ENCODE data around the gene TBX18. TPM values are rescaled to one million over a fixed set of nuclear protein-coding genes. Genes with fewer than 3 reads are reported as not detected.

The TBX18 gene
- total RNA-seq, 1 experiment from 2014 or later, result not detected

- no peak overlapping the region for H3K4ac ChIP-seq (ENCODE audit: low read depth, low read length)
- H2AK5ac ChIP-seq (ENCODE audit: insufficient read length, low read length), result no peak overlapping the region
- no peaks in the 10 kb centered on the region for H3K27me3 Mint-ChIP-seq (ENCODE audit: low read depth)
- H3K18ac ChIP-seq (ENCODE audit: insufficient read length, low read depth, low read length), result no peak overlapping the region
- no peaks in the 10 kb centered on the region for H3K79me2 ChIP-seq (ENCODE audit: insufficient read depth, low read length)
- H3K23ac ChIP-seq (ENCODE audit: insufficient read length, low read depth, low read length), result no peak overlapping the region
- no peak overlapping the region for H2BK120ac ChIP-seq (ENCODE audit: low read depth, low read length, poor library complexity, severe bottlenecking)
- no peaks in the 10 kb centered on the region for H3K4me1 ChIP-seq (ENCODE audit: insufficient read depth, low read length)
- H3K27ac Mint-ChIP-seq, result no peak overlapping the region
- no peak overlapping the region for H2BK12ac ChIP-seq (ENCODE audit: insufficient read length, low read depth, low read length)
- H3K23me2 ChIP-seq (ENCODE audit: insufficient read length, low read depth, low read length, poor library complexity, severe bottlenecking), result no peaks in the 10 kb centered on the region
- H3K56ac ChIP-seq (ENCODE audit: insufficient read length, low read depth, low read length), result no peak overlapping the region
- H4K20me1 ChIP-seq (ENCODE audit: control insufficient read depth, insufficient read depth, insufficient read length), result no peaks in the 10 kb centered on the region
- H4K8ac ChIP-seq (replicated peaks; ENCODE audit: insufficient read length, low read depth, low read length), result no peak overlapping the region
- H4K91ac ChIP-seq (ENCODE audit: insufficient read length, low read depth, low read length), result no peak overlapping the region
- H2AFZ ChIP-seq (ENCODE audit: low read length), result no peak overlapping the region
- H3K36me3 Mint-ChIP-seq (ENCODE audit: insufficient read depth in 1 of 3, low read depth in 3 of 3), result no peaks in the 10 kb centered on the region
- no peak overlapping the region for H2BK5ac ChIP-seq (ENCODE audit: insufficient read length, low read length)
- no peaks in the 10 kb centered on the region; a peak in 1 of 4 replicates for H3K4me1 Mint-ChIP-seq
- no peak overlapping the region for H3T11ph ChIP-seq (ENCODE audit: low read length)
- TF ChIP-seq CTCF (conservative IDR thresholded peaks at IDR 0.05), result no peak
- no CpG with 5 or more reads among the region's 4 CpGs for WGBS (ENCODE audit: extremely low coverage, insufficient read length, low lambda C conversion rate)
- H3K27ac ChIP-seq (ENCODE audit: insufficient read length, low read depth, low read length), result no peak overlapping the region
- H2BK15ac ChIP-seq (ENCODE audit: low read depth, low read length), result no peak overlapping the region
- no peak overlapping the region for H3K14ac ChIP-seq (ENCODE audit: insufficient read depth, low read length)
- H3K9me3 ChIP-seq (ENCODE audit: control insufficient read depth, low read depth, low read length), result no peaks in the 10 kb centered on the region
- H3K4me2 ChIP-seq (ENCODE audit: insufficient read depth, insufficient read length, low read length), result no peak overlapping the region
- no peak for DNase-seq
- no peaks in the 10 kb centered on the region for H3K27me3 ChIP-seq (ENCODE audit: insufficient read depth, low read length)
- no peak overlapping the region for H4K5ac ChIP-seq (ENCODE audit: insufficient read length, low read depth, low read length)
- no peak overlapping the region for H2BK20ac ChIP-seq (ENCODE audit: low read depth, low read length, poor library complexity, severe bottlenecking)
- no peaks in the 10 kb centered on the region for H3K9me3 Mint-ChIP-seq
- H3K9ac ChIP-seq (ENCODE audit: extremely low read depth, insufficient read length, low read length), result no peak overlapping the region
- no peak overlapping the region for H3K4me3 Mint-ChIP-seq
- H3K79me1 ChIP-seq (ENCODE audit: insufficient read depth, low read depth, low read length, poor library complexity, severe bottlenecking), result no peaks in the 10 kb centered on the region
Observed at GRCh38 chr6:84645563-84646266, 118.7 kb downstream of the TBX18 start.

Measured in H9 (cell line).